Measurements from ENCODE around the gene DCTD.

The DCTD gene

GRCh38 chr4:182863501-182863900, 53.7 kb downstream of the DCTD start:
- DNase-seq, result no peak

GRCh38 chr4:182862921-182863320, 54.3 kb downstream of the DCTD start:
- no peak for DNase-seq

- no peak for DNase-seq
These were observed 54.9 kb downstream of the DCTD start for GRCh38 chr4:182862141-182862875.

GRCh38 chr4:182861346-182861745, 55.8 kb downstream of the DCTD start:
- DNase-seq, result no peak

GRCh38 chr4:182859730-182860129, 57.5 kb downstream of the DCTD start:
- no peak for DNase-seq

GRCh38 chr4:182858711-182859110, 58.5 kb downstream of the DCTD start:
- DNase-seq, result no peak

- DNase-seq, result no peak
These were observed 60.3 kb downstream of the DCTD start for GRCh38 chr4:182856862-182857261.

- DNase-seq, result no peak
These were observed 61.3 kb downstream of the DCTD start for GRCh38 chr4:182855877-182856276.

- no peak for DNase-seq
These were observed 61.9 kb downstream of the DCTD start for GRCh38 chr4:182855312-182855711.

GRCh38 chr4:182854466-182854865, 62.7 kb downstream of the DCTD start:
- no peak for DNase-seq

GRCh38 chr4:182853731-182854330, 63.4 kb downstream of the DCTD start:
- no peak for DNase-seq

GRCh38 chr4:182848685-182849084, 68.5 kb downstream of the DCTD start:
- no peak for DNase-seq

- DNase-seq, result no peak
These were observed 69.4 kb downstream of the DCTD start for GRCh38 chr4:182847576-182848450.

- no peak for DNase-seq
These were observed 71.2 kb downstream of the DCTD start for GRCh38 chr4:182846036-182846435.

- no peak for DNase-seq
These were observed 71.6 kb downstream of the DCTD start for GRCh38 chr4:182845618-182846017.

GRCh38 chr4:182843808-182844325, 73.3 kb downstream of the DCTD start:
- no peak for DNase-seq

- DNase-seq, result no peak
These were observed 74.3 kb downstream of the DCTD start for GRCh38 chr4:182842759-182843390.

- no peak for DNase-seq
These were observed 75.0 kb downstream of the DCTD start for GRCh38 chr4:182842104-182842600.

- DNase-seq, result no peak
These were observed 77.1 kb downstream of the DCTD start for GRCh38 chr4:182840108-182840507.

Measured in SIG-M5 (cell line).